GM19239 (cell line): ENCODE data around the gene INTS6L.
"Not testable (repeated sequence)": the region's sequence is repeated elsewhere in the genome, so short reads cannot be mapped to it uniquely, and the experiment has no call there.

Source experiments
- DNase-seq: peaks from one replicate; pipeline ENCODE4 v3.0.0; 2011; ENCODE audit warnings: low spot score; ENCODE audit not compliant: insufficient read length
- FAIRE-seq: peaks from 2 replicates; lab custom pipeline; 2011; peaks lifted over from hg19 to GRCh38; lab: Jason Lieb, UNC

Gene INTS6L

GRCh38 chrX:135595543-135595942 is 75.1 kb downstream of the INTS6L start:
- DNase-seq = no peak
- FAIRE-seq = no peak

- FAIRE-seq = peak; percentile 78
- DNase-seq = peak; percentile 12
Observed at GRCh38 chrX:135596495-135596894, 76.0 kb downstream of the INTS6L start.

GRCh38 chrX:135605906-135606305 is 85.4 kb downstream of the INTS6L start:
- FAIRE-seq (no peak), DNase-seq (no peak)

GRCh38 chrX:135624408-135625204 is 104.1 kb downstream of the INTS6L start:
- FAIRE-seq, DNase-seq: not testable (repeated sequence)

GRCh38 chrX:135625995-135626394 is 105.5 kb downstream of the INTS6L start:
- DNase-seq (no peak), FAIRE-seq (no peak)

GRCh38 chrX:135629342-135629741 is 108.9 kb downstream of the INTS6L start:
- DNase-seq (no peak), FAIRE-seq (no peak)
